Inflammatory macrophage treated with lipopolysaccharide for 4 hours (primary cell): Measurements from ENCODE around the gene PPP3CA.

Experiments
- DNase-seq: peaks from one replicate; pipeline ENCODE4 v3.0.0-alpha.2; 2020

PPP3CA gene

DNA sequence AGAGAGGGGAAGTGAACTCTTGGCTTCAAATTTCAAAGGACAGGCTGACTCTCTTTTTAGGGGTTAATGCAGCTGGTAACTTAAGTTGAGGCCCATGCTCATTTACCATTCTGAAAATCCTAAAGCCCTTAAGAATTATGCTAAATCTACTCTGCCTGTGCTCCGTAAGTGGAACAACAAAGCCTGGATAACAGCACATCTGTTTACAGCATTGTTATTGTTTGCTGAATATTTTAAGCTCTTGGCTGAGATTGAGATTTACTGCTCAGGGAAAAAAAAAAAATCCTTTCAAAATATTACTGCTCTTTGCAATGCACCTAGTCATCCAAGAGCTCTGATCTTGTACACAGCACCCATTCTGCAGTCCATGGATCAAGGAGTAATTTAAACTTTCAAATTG, 17.7 kb downstream of the PPP3CA start:
- DNase-seq: no peak

DNA sequence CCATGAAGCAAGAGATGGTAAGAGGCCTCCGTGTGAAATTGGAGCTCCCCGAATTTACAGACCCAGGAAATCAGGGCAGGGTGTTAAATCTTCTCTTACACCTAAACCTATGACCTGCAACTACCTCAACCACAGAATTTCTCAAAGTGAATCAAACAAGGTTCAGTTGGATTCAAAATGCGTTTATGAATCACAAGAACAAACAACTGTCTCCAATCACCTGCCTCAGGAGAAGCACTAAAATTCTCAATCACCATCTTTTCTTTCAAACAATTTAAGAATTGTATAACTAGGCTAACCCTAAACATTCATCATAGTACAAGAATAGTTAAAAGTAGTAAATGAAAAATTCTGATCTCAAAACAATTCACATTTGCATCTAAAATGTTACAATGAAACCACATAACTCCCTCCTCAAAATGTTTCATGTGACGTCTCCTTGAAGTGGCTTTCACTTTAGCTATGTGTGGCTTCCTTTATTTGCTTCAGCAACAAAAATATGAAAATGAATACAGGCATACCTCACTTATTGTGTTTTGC, 19.2 kb downstream of the PPP3CA start:
- no peak for DNase-seq

DNA sequence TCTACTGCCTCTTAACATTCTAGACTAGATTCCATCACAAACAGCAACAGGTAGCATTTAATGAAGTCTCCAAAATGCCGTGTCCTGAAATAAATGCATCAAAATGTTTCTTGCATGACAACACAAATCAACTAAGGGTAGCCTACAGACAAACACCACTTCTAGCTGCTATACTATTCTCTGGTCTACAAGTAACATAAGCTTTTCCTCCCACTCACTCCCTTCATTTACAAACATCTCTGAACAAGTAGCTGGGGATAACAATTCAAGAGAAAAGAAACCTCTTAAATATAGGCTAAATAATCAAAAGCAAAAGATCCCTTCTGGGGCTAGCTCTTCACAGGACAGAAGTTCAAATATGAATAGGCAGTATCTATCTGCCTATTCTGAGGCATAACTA, 20.8 kb downstream of the PPP3CA start:
- no peak for DNase-seq

DNA sequence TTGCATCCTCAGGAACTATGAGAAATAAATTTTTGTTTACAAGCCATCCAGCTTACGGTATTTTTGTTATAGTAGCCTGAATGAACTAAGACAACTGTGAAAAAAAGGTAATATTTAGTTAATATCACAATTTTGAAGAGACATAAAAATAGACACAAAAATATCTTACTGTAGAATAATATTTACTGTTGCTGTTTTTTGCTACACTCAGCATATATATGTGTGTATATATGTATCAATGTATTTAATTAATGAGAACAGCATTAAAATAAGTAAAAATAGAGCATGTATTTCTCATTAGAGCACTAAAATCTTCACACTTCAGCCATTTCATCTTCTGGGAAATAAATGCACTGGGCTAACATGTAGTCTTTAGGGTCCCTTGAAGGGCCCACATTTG, 24.6 kb downstream of the PPP3CA start:
- DNase-seq: no peak

DNA sequence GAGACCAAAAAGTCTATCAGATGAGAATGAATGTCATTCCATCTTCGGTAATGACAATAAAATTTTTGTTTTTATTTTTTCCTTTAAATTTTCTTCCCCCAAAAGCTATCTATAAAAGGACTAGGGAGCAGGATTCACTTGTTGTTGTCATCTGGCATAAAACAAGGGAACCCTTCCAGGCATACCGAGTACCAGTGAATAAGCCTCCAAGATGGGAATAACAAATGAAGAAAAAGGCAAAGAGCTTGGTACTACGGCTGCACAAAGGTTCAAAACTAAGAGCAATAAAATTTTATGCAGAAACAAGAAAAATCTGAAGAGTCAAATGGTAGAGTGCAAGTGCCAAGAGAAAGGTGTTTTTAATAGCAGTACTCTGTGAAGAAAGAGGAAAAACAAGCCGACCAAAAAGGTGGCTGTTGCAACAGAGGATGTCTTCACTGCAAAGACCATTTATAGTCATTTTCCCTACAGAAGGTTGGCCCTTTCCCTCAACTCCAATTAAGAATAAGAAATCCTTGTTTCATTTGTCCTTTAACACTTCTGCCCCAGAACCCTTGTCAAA, 25.8 kb downstream of the PPP3CA start:
- DNase-seq: no peak

DNA sequence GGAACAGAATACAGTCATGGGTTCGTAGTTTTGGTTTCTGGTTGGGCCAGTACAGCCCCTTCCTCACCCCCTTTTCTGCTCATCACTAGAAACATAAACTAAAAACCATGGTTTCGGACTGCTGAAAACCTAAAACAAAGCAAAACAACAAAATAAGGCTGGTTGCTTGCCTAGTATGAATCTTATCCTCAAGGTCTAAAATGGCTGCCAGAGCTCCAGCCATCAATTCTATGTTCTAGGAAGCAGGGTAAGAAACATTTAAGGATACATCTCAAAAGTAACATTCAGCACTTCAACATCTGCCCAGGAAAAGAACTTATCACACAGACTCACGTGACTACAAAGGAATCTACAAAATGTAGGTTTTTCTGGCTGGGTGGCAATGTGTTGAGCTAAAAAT, 31.5 kb downstream of the PPP3CA start:
- DNase-seq: no peak

DNA sequence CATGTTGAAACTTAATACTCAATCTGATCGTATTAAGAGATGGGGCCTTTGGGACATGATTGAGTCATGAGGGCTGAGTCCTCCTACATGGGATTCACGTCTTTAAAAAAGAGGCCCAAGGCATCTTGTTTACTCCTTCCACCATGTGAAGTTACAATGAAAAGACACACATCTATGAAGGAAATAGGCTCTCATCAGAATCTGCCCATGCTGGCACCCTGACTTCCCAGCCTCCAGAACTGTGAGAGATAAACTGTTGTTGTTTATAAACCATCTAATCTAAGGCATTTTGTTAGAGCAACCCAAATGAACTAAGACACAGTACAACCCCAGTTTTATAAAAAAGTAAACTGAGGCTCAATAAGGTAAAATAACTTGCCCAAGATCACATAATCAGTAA, 32.3 kb downstream of the PPP3CA start:
- no peak for DNase-seq

DNA sequence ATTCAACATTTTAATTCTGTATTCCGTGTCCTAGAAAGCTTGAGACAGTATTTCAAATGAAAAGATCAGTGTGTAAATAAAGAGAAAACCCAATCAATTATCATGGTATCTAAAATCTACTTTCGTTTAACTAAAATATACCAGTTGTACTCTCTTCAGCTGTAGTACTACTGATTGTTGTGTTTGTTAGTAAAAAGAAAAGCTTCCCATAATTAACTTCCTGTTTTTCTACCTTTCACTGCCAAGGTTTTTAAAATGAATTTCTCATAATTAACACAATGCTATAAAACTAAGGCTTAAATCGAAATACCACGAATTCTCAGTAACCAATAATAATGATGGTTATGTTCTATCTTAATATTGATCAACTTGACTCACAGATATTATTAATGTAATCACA, 37.4 kb downstream of the PPP3CA start:
- no peak for DNase-seq

DNA sequence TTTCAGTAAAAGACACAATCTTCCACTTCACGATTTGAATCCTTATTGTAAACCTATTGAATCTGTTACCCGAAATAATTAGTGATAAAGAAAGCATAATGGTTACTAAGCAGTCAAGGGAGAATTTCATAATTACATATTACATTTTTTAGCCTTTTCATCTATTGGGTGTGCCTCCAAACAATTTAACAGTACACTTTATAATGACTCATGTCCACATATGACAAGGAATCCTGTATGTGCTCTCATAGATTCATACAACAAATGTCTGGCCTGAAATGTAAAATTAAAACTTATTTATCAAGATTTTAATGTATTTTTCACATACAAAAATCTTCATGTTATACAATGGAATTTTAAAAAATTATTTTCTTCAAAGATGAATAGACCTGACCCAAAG, 39.4 kb downstream of the PPP3CA start:
- no peak for DNase-seq

DNA sequence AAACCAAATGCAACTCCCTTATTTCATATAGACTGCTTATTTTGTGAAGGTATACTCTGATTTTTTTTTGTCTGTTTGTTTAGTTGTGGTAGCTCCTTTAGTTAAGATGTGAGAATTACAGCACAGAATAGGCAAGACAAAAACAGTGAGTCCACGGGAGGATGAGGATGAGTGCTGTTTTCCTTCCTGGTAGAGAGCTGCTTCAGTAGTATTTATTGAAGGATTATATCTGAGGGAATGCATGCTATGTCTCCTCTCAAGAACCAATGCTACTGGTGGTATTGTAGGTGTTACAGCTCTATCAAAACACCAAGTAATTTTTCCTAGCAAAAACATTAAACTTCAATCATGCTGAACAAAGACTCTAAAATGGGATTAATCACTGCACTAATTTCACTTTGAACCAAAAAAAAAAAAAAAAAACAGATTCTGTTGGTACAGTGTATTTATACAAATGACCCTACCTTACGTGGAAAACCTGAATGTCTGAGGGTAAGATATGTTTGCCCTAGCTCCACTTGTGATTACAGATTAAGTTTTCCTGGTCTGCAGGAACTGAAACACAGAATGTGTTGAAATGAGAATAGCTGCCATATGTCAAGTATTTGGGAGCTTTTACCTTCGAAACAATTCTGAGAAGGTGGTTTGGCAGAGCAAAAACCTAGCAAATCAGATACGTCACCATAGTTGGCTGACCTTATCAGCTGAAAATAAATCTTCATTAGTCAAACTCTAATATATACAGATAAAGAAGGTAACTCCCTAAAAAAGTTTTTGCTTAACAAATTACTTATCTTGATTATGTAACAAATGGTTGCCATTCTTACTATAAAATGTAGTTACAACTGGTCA, 40.3 kb downstream of the PPP3CA start:
- no peak for DNase-seq

DNA sequence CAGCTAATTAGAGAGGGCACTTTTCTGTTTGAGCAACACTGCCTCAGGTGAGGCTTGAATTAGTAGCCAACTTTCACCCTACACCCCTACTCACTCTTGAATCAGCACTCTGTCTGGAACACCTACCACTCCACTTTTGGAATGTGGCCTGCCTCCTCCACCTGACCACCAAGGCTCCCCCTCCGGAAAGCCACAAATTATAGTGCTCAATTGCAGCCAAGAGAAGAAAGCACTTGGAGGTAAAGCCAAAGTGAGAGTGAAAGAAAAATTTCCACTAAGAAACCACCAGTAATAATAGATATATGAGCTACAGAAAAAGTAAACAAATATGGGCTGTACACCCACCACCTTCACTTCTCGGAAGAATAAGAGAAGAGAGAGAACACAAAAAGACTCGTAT, 41.1 kb downstream of the PPP3CA start:
- DNase-seq: no peak

DNA sequence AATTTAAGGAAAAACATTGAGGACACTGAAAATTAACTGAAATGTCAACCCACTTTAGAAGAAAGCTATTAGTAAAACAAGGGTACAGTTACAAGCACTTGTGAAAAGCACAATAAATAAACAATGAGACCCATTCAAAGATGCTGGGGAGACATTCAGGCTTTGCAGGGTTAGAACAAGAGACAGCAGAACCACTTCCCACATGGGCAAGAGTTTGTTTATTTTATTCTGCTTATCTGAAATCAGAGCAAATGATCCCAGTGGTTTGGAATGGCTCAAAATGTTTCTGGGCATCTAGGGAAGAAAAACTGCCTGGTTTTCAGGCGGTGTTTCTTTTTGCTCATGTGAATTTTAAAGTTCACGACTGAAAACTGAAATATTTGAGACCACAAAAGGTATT, 42.4 kb downstream of the PPP3CA start:
- DNase-seq: no peak

DNA sequence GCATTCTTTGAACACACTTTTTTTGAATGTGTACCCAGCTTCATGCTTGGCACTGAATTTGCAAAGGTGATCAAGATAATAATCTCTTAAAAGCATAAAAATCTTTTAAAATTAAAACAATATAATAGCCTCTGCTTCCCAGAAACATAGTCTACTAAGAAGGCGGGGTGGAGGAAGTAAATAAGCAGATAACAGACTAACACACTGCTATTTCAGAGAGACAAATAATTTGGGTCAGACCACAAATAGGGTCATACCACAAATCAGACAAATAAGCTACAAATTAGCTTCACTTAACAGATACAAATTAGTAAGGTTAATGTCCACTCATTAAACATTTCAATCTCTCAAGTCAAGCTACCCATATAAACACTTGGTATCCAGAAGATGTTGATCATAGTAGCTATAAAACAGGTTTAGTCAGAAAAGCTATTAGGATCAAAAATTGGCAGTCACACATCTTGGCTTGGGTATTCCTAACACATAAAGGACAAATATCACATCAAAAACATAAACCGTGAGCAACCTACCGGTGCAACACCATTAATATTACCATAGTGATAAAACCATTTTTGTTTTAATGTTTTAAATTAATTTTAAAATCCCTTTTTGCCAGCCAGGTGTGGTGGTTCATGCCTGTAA, 47.3 kb downstream of the PPP3CA start:
- no peak for DNase-seq

DNA sequence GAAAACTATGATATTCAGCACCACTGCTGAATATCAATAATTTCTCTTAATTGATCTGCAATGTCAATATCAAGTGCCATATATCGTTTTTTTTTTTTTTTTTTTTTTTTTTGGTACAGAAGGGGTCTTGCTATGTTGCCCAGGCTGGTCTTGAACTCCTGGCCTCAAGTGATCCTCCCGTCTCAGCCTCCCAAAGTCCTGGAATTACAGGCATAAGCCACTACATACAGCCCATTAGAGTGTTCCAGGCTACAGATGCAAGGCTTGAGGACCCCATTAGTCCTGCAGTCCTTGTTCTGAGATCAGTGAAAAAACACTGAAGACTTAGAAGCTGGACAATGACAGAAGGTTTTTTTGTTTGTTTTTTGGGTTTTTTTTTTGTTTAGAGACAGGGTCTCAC, 48.3 kb downstream of the PPP3CA start:
- no peak for DNase-seq

DNA sequence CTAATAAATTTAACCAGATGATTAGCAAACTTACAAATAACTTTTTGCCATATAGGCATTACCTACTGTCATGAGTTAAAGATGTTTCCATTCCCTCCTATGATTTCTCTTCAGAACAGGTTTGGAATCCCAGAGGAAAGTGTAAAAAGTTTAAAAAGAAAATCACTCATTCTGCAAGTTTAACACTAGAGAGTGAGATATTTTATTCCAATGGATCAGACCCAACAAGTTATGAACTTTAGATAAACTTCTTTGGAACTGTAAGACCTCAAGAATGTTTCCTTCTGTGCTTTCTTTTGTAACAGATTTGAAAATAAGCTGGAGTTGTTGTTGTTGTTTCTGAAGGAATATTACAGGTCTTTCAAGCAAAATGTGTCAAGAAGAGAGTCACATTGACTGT, 51.6 kb downstream of the PPP3CA start:
- DNase-seq: no peak

DNA sequence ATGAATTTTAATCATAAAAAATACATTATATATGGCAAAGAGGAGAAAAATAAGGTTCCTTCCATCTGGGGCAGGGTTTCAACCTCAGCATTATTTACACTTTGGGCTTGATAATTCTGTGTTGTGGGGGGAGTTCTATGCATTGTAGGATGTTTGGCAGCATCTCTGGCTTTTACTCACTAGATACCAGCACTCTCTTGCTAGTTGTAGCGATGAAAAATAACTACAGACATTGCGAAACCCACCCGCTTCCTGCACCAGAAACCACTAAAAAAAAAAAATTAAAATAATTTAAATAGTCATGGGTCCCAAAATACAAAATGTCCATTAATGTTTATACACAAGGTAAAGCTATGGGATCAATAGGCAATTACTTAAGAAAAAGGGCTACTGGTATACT, 52.7 kb downstream of the PPP3CA start:
- DNase-seq: no peak

DNA sequence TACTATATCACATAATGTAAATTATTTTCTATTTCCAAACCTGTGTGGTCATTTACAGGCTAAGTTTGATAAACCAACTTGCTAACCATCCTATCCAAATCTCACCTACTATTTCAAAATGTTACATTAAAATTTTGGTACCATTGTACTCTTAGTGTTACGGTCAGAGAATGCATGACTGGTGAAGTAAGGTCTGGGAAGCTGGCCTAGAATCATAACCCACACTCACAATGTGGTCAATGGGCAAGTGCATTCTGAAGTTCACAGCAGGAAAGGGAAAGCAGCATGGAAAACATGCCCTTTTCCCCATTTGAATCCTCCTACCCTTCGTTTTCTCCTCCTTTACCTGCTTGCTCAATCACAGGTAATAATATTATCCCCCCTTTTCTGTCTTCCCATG, 54.4 kb downstream of the PPP3CA start:
- no peak for DNase-seq

DNA sequence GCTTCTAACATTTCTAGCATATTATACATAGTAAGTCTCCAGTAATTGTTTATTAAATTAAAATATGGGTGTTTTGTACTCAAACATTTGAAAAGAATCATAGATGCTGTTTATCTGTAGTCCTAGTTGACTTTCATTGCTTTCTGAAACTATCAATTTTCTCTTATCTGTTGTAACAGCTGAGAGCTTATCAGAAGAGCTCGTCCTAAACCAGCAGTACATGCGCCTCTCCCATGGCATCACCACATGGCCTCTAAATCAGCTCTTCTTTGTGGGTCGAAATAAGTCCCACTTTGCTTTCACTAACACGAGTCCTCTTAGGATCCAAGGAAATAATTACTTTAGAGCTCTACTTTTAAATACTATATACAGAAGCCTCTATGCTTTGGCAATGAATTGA, 55.1 kb downstream of the PPP3CA start:
- no peak for DNase-seq

DNA sequence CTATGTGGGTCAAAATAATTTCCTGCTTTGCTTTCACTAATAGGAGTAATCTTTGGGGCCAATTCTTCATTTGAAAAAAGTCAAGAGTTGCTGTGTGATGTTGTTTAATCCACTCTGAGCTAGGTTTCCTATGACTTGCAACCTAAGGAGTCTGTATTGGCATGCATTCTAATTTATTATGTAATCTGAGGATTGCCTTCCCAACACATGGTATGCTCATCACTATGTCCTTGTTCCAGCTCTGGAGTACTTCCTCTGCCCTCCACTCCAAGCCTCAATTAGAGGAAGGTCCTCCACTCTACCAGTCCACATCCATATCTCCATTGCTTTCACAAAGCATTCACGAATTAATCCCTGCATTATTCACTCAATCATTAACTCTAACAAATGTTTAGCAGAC, 56.1 kb downstream of the PPP3CA start:
- DNase-seq: no peak

DNA sequence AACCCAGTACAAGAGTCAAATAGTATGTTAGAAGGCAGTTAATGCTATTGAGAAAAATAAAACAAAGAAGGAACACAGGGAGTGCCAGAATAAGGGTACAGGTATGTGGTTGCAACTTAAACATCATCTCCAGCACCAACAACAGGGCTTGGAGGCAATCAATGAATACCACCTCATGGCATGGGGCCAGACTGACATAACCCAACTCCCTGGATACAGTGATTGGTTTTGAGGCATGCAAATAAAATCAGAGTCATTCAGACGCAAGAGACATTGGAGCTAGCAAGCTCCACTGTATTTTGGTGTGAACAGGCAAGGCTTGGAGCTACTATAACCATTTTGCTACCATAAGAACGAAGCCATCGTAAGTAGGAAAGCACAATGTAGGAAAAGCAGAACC, 56.7 kb downstream of the PPP3CA start:
- no peak for DNase-seq

DNA sequence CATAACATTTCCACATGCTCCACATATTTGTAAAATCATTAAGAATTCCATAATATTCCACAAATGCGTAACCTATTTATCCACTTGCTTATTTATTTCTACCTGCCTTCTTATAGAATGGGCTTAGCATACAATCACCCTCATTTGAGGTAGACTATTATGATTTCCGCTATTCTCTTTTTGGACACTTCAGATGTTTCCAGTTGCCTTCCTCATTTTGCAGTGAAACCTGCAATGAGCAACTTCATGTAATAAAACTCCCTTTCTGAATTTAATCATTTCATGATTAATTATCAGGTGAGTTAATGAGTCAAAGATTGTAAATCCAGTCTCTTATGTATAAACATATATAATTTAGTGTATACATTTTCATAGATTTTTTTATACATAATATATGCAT, 58.0 kb downstream of the PPP3CA start:
- peak; percentile 9 for DNase-seq

DNA sequence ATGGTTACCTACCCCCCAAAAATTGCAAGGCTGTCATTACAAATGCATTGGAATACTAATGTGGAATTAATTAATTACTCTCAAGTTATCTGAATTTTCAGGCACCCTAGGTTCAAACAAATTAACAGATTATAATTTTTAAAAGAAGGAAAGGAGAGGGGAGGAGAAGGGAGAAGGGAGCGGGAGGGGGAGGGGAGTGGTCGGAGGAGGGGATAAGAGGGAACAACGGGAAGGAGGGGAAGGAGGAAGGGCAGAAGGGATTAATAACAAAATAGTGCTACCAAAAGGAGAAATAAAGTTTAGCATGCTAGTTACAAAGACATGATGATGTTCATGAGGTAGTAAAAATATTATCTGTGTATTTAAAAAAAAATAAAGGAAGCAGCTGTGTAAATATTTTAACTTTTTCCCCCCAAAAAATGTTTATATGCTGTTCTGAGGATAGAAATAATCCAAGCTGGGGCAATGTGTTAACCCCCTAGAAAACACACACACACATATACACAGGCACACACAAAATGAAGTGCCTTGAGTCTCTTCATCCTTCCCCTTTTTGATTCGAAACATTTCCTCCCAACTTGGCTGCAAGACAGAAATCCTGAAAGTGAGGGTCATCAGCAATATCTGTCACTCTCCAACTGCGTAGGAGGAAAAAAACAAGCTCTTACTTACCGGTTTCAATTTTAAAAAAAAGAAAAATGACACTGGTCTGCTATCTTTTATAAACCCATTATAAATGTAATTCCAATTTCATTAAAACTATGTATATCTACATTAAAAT, 58.8 kb downstream of the PPP3CA start:
- peak; percentile 87 for DNase-seq

DNA sequence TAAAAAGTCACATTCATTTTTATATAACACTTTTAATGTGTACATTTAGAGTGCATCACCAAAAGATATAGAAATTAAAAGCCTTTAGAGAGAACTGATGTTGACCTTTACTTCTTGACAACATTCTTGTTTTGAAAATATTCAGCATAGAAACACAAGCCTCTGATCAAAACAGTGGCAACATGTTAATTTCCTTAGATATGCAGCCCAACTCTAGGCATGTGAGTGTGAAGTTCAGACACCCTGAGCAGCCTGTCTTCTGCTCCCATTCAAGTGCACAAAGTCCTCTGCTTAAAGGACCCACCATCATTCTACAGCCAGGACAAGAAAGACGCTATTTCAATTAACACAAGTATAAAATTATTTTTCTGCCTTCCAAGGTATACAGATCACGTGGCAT, 60.0 kb downstream of the PPP3CA start:
- no peak for DNase-seq
